HG02759 (cell line): ENCODE data around the gene FAM13A.
"Not testable (repeated sequence)": the region's sequence is repeated elsewhere in the genome, so short reads cannot be mapped to it uniquely, and the experiment has no call there.

Source experiments
- ATAC-seq: cut with Tn5 transposase; IDR thresholded peaks from one replicate; pipeline ENCODE4 v1.9.1; 2021; ENCODE audit warnings: mild to moderate bottlenecking, moderate library complexity; ENCODE audit not compliant: unreplicated experiment

The FAM13A gene

GRCh38 chr4:89044147-89044900 is 12.7 kb downstream of the FAM13A start:
- no peak for ATAC-seq

GRCh38 chr4:89042055-89042454 is 14.9 kb downstream of the FAM13A start:
- no peak for ATAC-seq

- no peak for ATAC-seq
These were observed 17.2 kb downstream of the FAM13A start for GRCh38 chr4:89039730-89040338.

- no peak for ATAC-seq
These were observed 20.4 kb downstream of the FAM13A start for GRCh38 chr4:89036535-89036934.

- no peak for ATAC-seq
These were observed 25.7 kb downstream of the FAM13A start for GRCh38 chr4:89031272-89031671.

GRCh38 chr4:89029591-89029990 is 27.4 kb downstream of the FAM13A start:
- ATAC-seq = no peak

GRCh38 chr4:89026542-89026941 is 30.4 kb downstream of the FAM13A start:
- ATAC-seq = no peak

- peak; percentile 94 for ATAC-seq
These were observed 32.8 kb downstream of the FAM13A start for GRCh38 chr4:89024051-89024675.

GRCh38 chr4:89023140-89023539 is 33.8 kb downstream of the FAM13A start:
- no peak for ATAC-seq

GRCh38 chr4:89022426-89023128 is 34.4 kb downstream of the FAM13A start:
- no peak for ATAC-seq

- ATAC-seq = no peak
These were observed 35.3 kb downstream of the FAM13A start for GRCh38 chr4:89021684-89022083.

GRCh38 chr4:89021062-89021461 is 35.9 kb downstream of the FAM13A start:
- no peak for ATAC-seq

- not testable (repeated sequence) for ATAC-seq
These were observed 42.1 kb downstream of the FAM13A start for GRCh38 chr4:89014897-89015296.

GRCh38 chr4:89009761-89010369 is 47.1 kb downstream of the FAM13A start:
- no peak for ATAC-seq

- no peak for ATAC-seq
These were observed 47.9 kb downstream of the FAM13A start for GRCh38 chr4:89009115-89009514.

- ATAC-seq = no peak
These were observed 48.8 kb downstream of the FAM13A start for GRCh38 chr4:89008166-89008565.

GRCh38 chr4:89007338-89007939 is 49.5 kb downstream of the FAM13A start:
- ATAC-seq = no peak

- no peak for ATAC-seq
These were observed 50.7 kb downstream of the FAM13A start for GRCh38 chr4:89006307-89006706.

- ATAC-seq = not testable (repeated sequence)
These were observed 51.9 kb downstream of the FAM13A start for GRCh38 chr4:89005066-89005465.

- no peak for ATAC-seq
These were observed 55.1 kb downstream of the FAM13A start for GRCh38 chr4:89001647-89002445.
